ENCODE results near the gene ZNF331.

The ZNF331 gene

DNA sequence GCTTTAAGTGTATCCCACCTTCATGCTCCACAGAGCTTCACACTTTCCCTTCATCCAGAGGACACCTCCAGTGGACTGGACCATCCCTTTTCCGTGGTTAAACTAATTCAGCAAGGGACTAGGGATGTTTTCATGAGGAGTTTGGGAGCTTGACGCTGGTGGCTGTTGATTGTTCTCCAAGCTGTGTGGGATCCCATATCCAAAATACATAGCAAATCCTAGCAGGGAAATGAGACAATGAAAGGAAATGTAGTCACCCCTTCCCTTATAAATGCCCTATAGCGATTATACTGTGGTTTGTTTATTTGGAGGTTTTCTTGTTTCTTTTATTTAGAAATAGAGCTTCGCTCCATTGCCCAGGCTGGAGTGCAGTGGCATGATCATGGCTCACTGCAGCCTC, 62.3 kb downstream of the ZNF331 start:
- TF ChIP-seq, protein P1, sequence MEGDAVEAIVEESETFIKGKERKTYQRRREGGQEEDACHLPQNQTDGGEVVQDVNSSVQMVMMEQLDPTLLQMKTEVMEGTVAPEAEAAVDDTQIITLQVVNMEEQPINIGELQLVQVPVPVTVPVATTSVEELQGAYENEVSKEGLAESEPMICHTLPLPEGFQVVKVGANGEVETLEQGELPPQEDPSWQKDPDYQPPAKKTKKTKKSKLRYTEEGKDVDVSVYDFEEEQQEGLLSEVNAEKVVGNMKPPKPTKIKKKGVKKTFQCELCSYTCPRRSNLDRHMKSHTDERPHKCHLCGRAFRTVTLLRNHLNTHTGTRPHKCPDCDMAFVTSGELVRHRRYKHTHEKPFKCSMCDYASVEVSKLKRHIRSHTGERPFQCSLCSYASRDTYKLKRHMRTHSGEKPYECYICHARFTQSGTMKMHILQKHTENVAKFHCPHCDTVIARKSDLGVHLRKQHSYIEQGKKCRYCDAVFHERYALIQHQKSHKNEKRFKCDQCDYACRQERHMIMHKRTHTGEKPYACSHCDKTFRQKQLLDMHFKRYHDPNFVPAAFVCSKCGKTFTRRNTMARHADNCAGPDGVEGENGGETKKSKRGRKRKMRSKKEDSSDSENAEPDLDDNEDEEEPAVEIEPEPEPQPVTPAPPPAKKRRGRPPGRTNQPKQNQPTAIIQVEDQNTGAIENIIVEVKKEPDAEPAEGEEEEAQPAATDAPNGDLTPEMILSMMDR (conservative IDR thresholded peaks at IDR 0.05; ENCODE audit: low read depth, low read length) = no peak
- Histone ChIP-seq H3K4me3 (IDR thresholded peaks at IDR 0.05; ENCODE audit: insufficient read depth, low read depth, low read length) (no peak overlapping the region), H3K36me3 (ENCODE audit: insufficient read depth) (no peaks in the 10 kb centered on the region), H3K79me2 (ENCODE audit: insufficient read depth, low read depth) (no peaks in the 10 kb centered on the region), H2AFZ (ENCODE audit: low read depth) (no peak overlapping the region), H3K4me1 (ENCODE audit: low read depth, poor library complexity, severe bottlenecking) (no peaks in the 10 kb centered on the region), H3K9ac (no peak overlapping the region), H4K20me1 (ENCODE audit: insufficient read depth) (no peaks in the 10 kb centered on the region), H3K27me3 (ENCODE audit: insufficient read depth, low read depth) (no peaks in the 10 kb centered on the region), H3K4me2 (no peak overlapping the region), H3K27ac (no peak overlapping the region)

DNA sequence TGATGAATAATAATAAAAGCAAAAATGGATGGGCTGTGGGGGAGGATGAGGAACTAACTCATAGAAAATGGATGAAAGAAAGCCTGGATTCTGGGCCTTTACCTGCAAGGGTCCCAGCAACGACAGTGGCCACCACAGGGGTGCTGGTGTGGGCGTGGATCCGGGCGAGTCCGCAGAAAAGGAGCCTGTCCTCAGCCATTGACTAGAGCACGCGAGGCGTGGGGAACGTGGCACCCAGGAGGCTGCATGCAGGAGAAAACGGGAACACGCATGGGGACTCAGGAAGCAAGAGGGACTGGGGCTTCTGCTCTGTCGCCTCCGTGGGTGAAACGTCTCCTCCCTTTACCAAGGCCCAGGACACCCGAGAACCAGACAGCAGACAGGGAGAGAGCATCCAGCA, 68.1 kb downstream of the ZNF331 start:
- H3K9ac ChIP-seq = no peak overlapping the region
- no peaks in the 10 kb centered on the region for H3K27me3 ChIP-seq (ENCODE audit: insufficient read depth, low read depth)
- H3K36me3 ChIP-seq (ENCODE audit: insufficient read depth) = no peaks in the 10 kb centered on the region
- H3K79me2 ChIP-seq (ENCODE audit: insufficient read depth, low read depth) = no peaks in the 10 kb centered on the region
- H3K4me1 ChIP-seq (ENCODE audit: low read depth, poor library complexity, severe bottlenecking) = no peaks in the 10 kb centered on the region
- no peak overlapping the region for H3K4me2 ChIP-seq
- H3K4me3 ChIP-seq (IDR thresholded peaks at IDR 0.05; ENCODE audit: insufficient read depth, low read depth, low read length) = no peak overlapping the region
- no peaks in the 10 kb centered on the region for H4K20me1 ChIP-seq (ENCODE audit: insufficient read depth)
- TF ChIP-seq, protein P1 (conservative IDR thresholded peaks at IDR 0.05; ENCODE audit: low read depth, low read length) = no peak
- H3K27ac ChIP-seq = no peak overlapping the region
- H2AFZ ChIP-seq (ENCODE audit: low read depth) = no peak overlapping the region

DNA sequence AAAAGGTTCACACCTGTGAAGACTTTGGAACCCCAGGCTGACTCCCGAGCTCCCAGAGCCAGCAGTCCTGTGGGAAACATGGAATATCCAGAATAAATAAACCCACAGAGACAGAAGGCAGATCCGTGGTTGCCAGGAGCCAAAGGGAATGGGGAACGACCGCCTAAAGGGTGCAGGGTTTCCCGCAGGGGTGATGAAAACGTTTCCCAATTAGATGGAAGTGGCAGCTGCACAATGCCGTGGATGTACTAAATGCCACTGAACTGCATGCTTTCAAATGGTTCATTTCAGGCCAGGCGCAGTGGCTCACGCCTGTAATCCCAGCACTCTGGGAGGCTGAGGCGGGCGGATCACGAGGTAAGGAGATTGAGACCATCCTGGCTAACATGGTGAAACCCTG, 70.4 kb downstream of the ZNF331 start:
- TF ChIP-seq, protein P1 (conservative IDR thresholded peaks at IDR 0.05; ENCODE audit: low read depth, low read length) = no peak
- H3K27me3 ChIP-seq (ENCODE audit: insufficient read depth, low read depth) = no peaks in the 10 kb centered on the region
- H3K36me3 ChIP-seq (ENCODE audit: insufficient read depth) = no peaks in the 10 kb centered on the region
- no peak overlapping the region for H3K4me3 ChIP-seq (IDR thresholded peaks at IDR 0.05; ENCODE audit: insufficient read depth, low read depth, low read length)
- no peaks in the 10 kb centered on the region for H3K79me2 ChIP-seq (ENCODE audit: insufficient read depth, low read depth)
- no peak overlapping the region for H2AFZ ChIP-seq (ENCODE audit: low read depth)
- no peaks in the 10 kb centered on the region for H3K4me1 ChIP-seq (ENCODE audit: low read depth, poor library complexity, severe bottlenecking)
- no peak overlapping the region for H3K9ac ChIP-seq
- no peaks in the 10 kb centered on the region for H4K20me1 ChIP-seq (ENCODE audit: insufficient read depth)
- H3K4me2 ChIP-seq = no peak overlapping the region
- no peak overlapping the region for H3K27ac ChIP-seq

DNA sequence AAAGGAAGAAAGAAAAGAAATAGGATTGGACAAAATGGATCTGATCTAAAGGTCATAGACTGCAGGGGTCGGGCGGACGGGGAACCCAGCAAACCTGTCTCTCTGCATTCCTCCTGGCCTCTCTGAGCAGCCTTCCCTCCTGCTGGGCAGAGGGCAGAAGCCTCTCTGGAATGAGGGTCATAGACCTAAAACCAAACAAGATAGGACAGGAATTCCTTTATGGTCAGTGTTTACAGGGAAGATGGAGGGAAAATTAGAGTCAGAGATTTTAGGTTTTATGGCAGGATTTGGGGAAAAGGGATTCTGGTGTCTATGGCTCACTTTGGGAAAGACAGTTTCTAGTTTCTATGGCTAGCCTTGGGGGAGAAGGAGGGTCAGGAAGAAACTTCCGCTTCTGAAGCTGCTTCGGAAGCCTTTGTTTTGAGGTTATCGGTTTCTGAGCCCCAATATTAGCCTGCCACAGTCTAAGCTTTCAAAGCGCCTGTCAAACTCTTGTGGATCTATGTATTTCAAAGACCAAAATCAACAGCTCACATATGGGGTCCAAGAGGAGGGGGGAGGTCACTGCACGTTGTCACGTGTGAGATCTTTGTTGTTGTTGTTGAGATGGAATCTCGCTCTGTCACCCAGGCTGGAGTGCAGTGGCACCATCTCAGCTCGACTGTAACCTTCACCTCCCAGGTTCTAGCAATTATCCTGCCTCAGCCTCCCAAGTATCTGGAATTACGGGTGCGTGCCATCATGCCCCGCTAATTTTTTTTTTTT, 75.0 kb downstream of the ZNF331 start:
- Histone ChIP-seq H3K9ac (no peak overlapping the region), H3K4me3 (IDR thresholded peaks at IDR 0.05; ENCODE audit: insufficient read depth, low read depth, low read length) (no peak overlapping the region), H4K20me1 (ENCODE audit: insufficient read depth) (no peaks in the 10 kb centered on the region), H3K79me2 (ENCODE audit: insufficient read depth, low read depth) (no peaks in the 10 kb centered on the region), H3K4me1 (ENCODE audit: low read depth, poor library complexity, severe bottlenecking) (no peaks in the 10 kb centered on the region), H2AFZ (ENCODE audit: low read depth) (no peak overlapping the region), H3K27ac (no peak overlapping the region), H3K4me2 (no peak overlapping the region), H3K36me3 (ENCODE audit: insufficient read depth) (no peaks in the 10 kb centered on the region), H3K27me3 (ENCODE audit: insufficient read depth, low read depth) (no peaks in the 10 kb centered on the region)
- TF ChIP-seq, protein P1 (conservative IDR thresholded peaks at IDR 0.05; ENCODE audit: low read depth, low read length) = no peak
